Measurements from ENCODE around the gene OR2V2.
A peak's percentile ranks its signal among the peaks of the same experiment; 100 is the strongest.

OR2V2 gene

DNA sequence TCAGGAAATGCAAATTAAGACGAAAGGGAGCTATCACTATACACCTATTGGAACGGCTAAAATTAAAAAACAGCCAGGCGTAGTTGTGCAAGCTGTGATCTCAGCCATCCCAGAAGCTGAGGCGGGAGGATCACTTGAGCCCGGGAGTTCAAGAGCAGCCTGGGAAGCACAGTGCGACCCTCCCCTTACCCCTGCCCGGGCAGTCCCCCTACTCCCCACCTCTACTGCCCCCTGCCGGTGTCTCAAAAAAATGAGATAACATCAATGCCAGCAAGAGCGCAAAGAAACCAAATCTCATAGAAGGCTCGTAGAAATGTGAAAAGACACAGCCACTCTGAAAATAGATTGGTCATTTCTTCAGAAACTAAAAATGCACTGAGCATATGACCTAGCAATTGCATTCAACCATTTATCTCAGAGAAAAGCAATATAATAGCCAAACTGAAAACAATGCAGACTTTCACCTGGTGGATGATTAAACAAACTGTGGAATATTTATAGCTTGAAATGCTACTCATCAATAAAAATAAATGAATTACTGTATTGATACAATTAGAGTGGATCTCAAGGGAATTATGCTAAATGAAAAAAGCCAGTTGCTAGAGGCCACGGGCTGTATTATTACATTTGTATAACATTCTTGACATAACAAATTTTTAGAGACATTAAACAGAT lies 20.6 kb downstream of the OR2V2 start:
- H3K4me3 ChIP-seq (replicated peaks in 1 of 2; ENCODE audit: low read depth in 2 of 2, low read length in 2 of 2) = no peak overlapping the region
- peak; percentile 46 for TF ChIP-seq CTCF (IDR thresholded peaks at IDR 0.05; ENCODE audit: low read depth, low read length)
- no peak for DNase-seq (ENCODE audit: low read depth in 2 of 2)

GRCh38 chr5:181168595-181169118 lies 21.3 kb downstream of the OR2V2 start:
- DNase-seq (ENCODE audit: low read depth in 2 of 2) = no peak
- H3K4me3 ChIP-seq (replicated peaks in 1 of 2; ENCODE audit: low read depth in 2 of 2, low read length in 2 of 2) = no peak overlapping the region
- no peak for TF ChIP-seq CTCF (IDR thresholded peaks at IDR 0.05; ENCODE audit: low read depth, low read length)

- DNase-seq (ENCODE audit: low read depth in 2 of 2) = peak; percentile 63 to 90
Observed at GRCh38 chr5:181169459-181170236, 22.3 kb downstream of the OR2V2 start.

DNA sequence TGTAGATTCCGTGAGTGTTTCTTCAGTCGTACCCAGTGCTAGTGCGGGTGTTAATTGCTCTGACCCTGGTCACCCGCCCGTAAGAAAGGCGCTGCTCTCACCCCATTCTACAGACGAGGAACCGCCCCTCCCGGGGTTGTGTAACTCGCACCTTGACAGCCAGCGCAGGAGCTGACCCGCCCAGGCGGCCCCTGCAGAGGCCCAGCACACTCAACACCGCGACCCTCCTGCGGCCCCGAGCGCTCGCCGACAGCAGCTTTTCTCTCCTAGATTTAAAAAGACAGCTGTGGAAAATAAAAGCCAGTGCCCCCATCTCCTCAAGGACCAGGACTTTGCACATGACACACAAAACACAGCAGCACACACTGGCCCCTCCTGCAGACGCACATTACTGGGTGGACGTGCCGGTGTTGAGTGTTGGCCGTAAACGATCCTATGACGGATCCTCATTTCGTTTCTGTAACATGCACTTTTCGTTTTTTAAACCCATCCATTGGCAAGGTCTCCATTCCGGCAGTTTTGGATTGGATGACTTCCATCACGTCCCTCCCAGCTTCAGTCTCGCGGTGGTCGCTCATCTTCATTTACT lies 22.9 kb downstream of the OR2V2 start:
- H3K4me3 ChIP-seq (replicated peaks in 1 of 2; ENCODE audit: low read depth in 2 of 2, low read length in 2 of 2) = peak overlapping the region; percentile 8 to 25
- no peak for DNase-seq (ENCODE audit: low read depth in 2 of 2)
- no peak for TF ChIP-seq CTCF (IDR thresholded peaks at IDR 0.05; ENCODE audit: low read depth, low read length)

More at GRCh38 chr5:181169459-181170236, 22.3 kb downstream of the OR2V2 start:
- H3K4me3 ChIP-seq (replicated peaks in 1 of 2; ENCODE audit: low read depth in 2 of 2, low read length in 2 of 2) = peak overlapping the region; percentile 8 to 25

DNA sequence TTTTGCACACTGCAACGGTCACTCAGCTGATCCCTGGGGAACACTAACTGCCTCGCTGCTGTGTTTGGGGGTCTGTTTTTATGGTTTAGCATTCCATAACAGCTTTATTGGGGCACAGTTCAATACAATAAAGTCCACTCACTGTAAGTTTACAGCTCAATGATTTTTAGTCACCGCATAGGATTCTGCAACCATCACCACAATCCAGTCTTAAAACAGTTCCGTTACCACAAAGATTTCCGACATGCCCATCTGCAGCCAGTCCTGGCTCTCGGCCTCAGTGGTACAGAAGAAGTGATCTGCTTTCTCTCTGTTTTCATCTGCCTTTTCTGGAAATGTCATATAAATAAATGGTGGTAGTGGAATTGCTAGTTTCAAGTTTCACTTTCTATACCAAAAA lies 23.6 kb downstream of the OR2V2 start:
- no peak for DNase-seq (ENCODE audit: low read depth in 2 of 2)
- no peak for TF ChIP-seq CTCF (IDR thresholded peaks at IDR 0.05; ENCODE audit: low read depth, low read length)
- H3K4me3 ChIP-seq (replicated peaks in 1 of 2; ENCODE audit: low read depth in 2 of 2, low read length in 2 of 2) = no peak overlapping the region

GRCh38 chr5:181171782-181172181 lies 24.4 kb downstream of the OR2V2 start:
- H3K4me3 ChIP-seq (replicated peaks in 1 of 2; ENCODE audit: low read depth in 2 of 2, low read length in 2 of 2) = no peak overlapping the region
- DNase-seq (ENCODE audit: low read depth in 2 of 2) = no peak
- no peak for TF ChIP-seq CTCF (IDR thresholded peaks at IDR 0.05; ENCODE audit: low read depth, low read length)

- no peak for TF ChIP-seq CTCF (IDR thresholded peaks at IDR 0.05; ENCODE audit: low read depth, low read length)
- no peak for DNase-seq (ENCODE audit: low read depth in 2 of 2)
- H3K4me3 ChIP-seq (replicated peaks in 1 of 2; ENCODE audit: low read depth in 2 of 2, low read length in 2 of 2) = no peak overlapping the region
Observed at GRCh38 chr5:181173027-181173419, 25.6 kb downstream of the OR2V2 start.
